ENCODE measurements around the gene SRCIN1.

Gene SRCIN1

DNA sequence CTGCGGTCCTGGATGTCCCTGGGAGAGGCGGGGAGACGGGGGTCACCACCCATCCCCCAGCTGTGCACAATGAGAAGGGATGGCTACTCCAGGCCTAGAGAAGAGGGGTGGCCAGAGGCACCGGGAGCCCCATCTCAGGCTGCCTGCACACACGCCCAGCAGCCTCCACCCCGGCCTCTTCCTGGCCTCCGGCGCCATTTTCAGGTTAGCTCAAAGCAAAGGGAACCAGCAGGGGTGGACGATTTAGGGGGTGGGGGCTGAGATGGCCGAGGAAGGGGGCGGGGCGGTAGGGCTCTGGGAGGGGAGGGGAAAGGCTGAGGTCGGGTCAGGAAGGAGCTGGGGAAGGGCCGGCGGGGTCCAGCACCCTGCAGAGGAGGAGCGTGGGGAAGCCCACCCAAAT lies 42.8 kb downstream of the SRCIN1 start:
- DNase-seq (ENCODE audit: low read depth): no peak
- TF ChIP-seq, protein P1, sequence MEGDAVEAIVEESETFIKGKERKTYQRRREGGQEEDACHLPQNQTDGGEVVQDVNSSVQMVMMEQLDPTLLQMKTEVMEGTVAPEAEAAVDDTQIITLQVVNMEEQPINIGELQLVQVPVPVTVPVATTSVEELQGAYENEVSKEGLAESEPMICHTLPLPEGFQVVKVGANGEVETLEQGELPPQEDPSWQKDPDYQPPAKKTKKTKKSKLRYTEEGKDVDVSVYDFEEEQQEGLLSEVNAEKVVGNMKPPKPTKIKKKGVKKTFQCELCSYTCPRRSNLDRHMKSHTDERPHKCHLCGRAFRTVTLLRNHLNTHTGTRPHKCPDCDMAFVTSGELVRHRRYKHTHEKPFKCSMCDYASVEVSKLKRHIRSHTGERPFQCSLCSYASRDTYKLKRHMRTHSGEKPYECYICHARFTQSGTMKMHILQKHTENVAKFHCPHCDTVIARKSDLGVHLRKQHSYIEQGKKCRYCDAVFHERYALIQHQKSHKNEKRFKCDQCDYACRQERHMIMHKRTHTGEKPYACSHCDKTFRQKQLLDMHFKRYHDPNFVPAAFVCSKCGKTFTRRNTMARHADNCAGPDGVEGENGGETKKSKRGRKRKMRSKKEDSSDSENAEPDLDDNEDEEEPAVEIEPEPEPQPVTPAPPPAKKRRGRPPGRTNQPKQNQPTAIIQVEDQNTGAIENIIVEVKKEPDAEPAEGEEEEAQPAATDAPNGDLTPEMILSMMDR (conservative IDR thresholded peaks at IDR 0.05; ENCODE audit: control insufficient read depth, insufficient read depth, low read depth, low read length): no peak
- no peak overlapping the region for H3K4me3 ChIP-seq (ENCODE audit: control insufficient read depth, low read depth, low read length)

DNA sequence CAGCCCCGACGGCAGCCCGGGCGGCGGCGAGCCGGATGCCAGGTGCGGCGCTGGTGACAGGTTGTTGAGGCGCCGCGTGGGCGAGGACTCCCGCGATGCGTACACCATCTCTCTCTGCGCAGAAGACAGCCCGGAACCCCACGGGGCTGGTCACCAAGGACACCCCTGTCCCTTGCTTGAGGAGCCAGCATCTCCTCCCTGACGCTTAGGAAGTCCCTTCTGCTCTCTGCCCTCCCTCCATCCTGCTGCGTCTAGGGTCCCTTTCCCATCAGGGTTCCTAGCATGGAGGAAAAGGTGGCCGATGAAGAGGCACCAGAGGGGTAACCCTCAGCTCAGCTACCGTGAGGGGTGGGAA lies 43.6 kb downstream of the SRCIN1 start:
- H3K4me3 ChIP-seq (ENCODE audit: control insufficient read depth, low read depth, low read length): no peak overlapping the region
- DNase-seq (ENCODE audit: low read depth): no peak
- TF ChIP-seq, protein P1 (conservative IDR thresholded peaks at IDR 0.05; ENCODE audit: control insufficient read depth, insufficient read depth, low read depth, low read length): no peak

DNA sequence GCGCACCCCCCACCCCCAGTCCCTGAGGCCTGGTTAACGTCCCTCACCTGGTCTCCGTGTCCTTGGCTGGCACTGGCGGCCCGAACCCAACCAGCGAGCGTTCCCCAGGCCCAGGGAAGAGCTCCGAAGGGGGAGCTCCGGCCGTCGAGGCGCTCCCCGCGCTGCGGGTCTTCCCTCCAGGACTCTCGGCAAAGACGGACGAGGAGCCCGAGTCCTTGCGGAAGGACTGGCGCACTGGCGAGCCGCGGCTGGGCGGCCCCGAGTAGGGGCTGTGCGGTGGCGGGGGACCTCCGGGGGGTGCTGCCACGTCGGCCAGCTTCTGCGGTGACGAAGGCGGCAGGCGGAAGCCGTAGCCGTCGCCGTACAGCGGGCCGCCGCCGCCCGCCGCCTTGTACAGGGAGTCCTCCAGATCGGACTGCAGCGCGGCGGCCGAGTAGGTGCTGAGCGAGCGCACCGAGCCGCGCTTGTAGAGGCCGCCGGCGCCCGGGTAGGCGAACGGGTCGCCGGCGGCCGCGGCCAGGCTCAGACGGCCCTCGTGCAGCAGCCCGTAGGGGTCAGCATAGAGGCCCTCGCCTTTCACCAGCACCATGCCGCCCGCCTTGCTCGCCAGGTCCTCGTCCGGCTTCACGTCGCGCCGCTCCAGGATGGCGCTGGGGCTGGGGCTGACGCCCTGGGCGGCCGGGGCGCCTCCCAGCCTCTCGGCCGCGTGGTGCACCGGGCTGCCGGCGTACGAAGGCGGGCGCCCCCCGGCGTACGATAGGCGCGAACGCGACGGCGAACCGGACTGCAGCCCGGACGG lies 44.1 kb downstream of the SRCIN1 start:
- no peak for DNase-seq (ENCODE audit: low read depth)
- no peak overlapping the region for H3K4me3 ChIP-seq (ENCODE audit: control insufficient read depth, low read depth, low read length)
- TF ChIP-seq, protein P1 (conservative IDR thresholded peaks at IDR 0.05; ENCODE audit: control insufficient read depth, insufficient read depth, low read depth, low read length): no peak

DNA sequence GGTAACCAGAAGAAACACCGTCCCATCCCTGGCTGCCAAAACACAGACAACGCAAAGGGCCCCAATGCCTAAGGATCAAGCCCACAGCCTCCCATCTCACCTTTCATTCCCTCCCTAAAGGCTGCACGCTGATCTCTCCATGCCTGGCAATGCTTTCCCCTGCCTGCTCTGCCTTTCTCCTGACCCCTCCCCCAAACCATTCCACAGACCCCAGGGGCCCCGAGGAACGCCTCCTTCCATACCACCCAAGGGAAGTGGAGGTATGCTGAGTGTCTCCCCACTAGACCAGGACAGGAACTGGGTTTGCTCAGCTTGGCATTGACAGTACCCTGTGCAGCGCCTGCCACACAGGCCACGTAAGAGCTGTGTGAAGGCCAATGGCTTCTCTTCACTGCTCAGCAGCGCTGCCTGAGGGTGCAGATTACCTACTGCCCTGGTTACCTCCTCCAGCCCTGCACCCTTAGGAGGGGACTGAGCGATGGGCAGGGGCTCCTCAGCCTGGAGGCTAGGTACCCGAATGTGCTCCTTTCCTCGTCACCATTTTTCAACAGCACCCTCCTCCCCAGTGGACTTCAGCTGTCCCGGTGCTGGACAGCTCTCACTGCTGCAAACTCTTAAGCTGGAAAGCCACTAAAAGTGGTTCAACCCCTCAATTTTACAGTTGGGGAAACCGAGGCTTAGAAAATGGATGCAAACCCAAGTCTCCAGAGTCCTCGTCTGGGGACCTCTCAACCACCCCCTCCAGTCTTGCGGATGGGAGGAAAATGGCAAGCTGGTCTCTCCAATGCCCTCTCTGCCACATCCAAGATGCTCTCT lies 45.0 kb downstream of the SRCIN1 start:
- TF ChIP-seq, protein P1 (conservative IDR thresholded peaks at IDR 0.05; ENCODE audit: control insufficient read depth, insufficient read depth, low read depth, low read length): no peak
- DNase-seq (ENCODE audit: low read depth): peak; percentile 39
- no peak overlapping the region for H3K4me3 ChIP-seq (ENCODE audit: control insufficient read depth, low read depth, low read length)

DNA sequence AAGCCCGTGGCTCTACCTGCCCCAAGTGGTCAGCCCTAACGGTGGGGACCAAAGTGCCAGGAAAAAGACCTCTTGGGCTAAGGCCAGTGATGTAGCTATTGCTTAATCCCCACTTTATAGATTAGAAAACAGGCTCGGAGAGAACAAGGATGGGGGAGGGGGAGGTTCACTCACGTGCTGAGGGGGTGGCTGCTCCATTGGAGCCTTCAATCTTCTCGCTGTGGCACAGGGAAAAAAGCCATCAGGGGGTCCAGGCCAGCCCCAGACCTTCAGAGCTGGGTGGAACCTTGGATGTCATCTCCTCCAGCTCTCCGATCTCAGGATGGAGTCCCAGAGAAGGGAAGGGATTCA lies 45.9 kb downstream of the SRCIN1 start:
- TF ChIP-seq, protein P1 (conservative IDR thresholded peaks at IDR 0.05; ENCODE audit: control insufficient read depth, insufficient read depth, low read depth, low read length): no peak
- DNase-seq (ENCODE audit: low read depth): no peak
- H3K4me3 ChIP-seq (ENCODE audit: control insufficient read depth, low read depth, low read length): no peak overlapping the region

DNA sequence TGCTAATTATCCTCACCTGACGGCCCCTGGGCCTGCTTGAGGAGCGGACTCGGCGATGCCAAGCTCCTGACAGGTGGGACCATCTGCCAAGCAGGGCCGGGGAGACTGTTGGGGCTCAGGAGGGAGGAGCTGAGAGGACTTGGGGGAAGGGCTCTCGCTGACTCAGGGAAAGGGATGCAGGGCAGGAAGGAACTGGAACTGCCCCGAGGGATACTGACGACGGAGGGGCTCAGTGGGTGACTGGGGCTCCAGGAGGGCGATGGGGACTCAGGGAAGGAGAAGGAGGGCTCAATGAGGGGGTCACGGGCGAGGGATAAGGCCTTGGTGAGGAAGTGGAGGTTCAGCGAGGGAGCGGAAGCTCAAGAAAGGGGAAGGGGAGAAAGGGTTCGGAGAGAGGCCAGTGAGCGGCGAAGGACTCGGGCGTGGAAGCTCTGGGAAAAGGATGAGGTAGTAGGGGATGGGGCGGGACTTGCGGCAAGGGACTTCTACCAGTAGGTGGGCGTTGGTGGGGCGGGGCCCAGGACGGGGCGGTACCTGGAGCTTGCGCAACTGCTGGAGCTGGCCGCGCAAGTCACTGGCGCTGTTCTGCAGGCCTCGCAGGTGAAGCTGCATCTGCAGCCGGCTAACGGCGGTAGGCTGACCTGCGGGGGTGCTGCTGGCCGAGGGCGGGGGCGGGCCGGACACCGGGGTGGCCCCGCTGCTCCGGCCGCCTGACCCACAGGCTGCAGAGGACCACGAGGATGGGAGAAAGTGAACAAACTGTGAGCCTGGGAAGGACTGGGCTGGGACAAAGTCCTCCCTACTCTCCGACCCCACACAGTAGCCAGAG lies 46.5 kb downstream of the SRCIN1 start:
- TF ChIP-seq, protein P1 (conservative IDR thresholded peaks at IDR 0.05; ENCODE audit: control insufficient read depth, insufficient read depth, low read depth, low read length): no peak
- peak; percentile 74 for DNase-seq (ENCODE audit: low read depth)
- peak overlapping the region; percentile 39 for H3K4me3 ChIP-seq (ENCODE audit: control insufficient read depth, low read depth, low read length)
